A549 treated with CpdA at 1 μM for 4 hours (cell line): ENCODE results near the gene USP46. TPM values are rescaled to one million over a fixed set of nuclear protein-coding genes. Genes with fewer than 3 reads are reported as not detected.

ENCODE experiments used
- total RNA-seq: library from RNA; stranded (reverse); fragments of 200-300 nt; extraction: Qiagen RNA extraction; gene quantifications from 5 replicates; pipeline ENCODE4 v1.2.3, GENCODE V29; 2022; ENCODE audit warnings: low read depth

Gene USP46, protein sequence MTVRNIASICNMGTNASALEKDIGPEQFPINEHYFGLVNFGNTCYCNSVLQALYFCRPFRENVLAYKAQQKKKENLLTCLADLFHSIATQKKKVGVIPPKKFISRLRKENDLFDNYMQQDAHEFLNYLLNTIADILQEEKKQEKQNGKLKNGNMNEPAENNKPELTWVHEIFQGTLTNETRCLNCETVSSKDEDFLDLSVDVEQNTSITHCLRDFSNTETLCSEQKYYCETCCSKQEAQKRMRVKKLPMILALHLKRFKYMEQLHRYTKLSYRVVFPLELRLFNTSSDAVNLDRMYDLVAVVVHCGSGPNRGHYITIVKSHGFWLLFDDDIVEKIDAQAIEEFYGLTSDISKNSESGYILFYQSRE
- total RNA-seq, result 6.9 to 8.7 TPM (median 7.5 TPM) in 5 replicates

GRCh38 chr4:52659001-52659721 lies at the start of gene USP46:
Gene USP46, minus strand, starts transcription at chr4:52659301. Its CDS starts 151 bp downstream, at chr4:52659150.

Other genes with a start within 250 kb of the USP46 start
- gene ERVMER34-1, start 92.1 kb upstream of the USP46 start, total RNA-seq, result 0.42 to 0.84 TPM (median 0.54 TPM) in 5 replicates
- gene RASL11B, start 203.0 kb upstream of the USP46 start, total RNA-seq, result 0.08 to 0.15 TPM (median 0.14 TPM) in 3 of 5 replicates, not detected in the others